Activated CD8-positive, alpha-beta T cell treated with anti-CD3 and anti-CD28 coated beads for 36 hours (primary cell): ENCODE results near the gene OPN3. TPM values are rescaled to one million over a fixed set of nuclear protein-coding genes. Genes with fewer than 3 reads are reported as not detected.

Experiments
- ATAC-seq: fragments of 200-7000 bp; cut with Tn5 transposase; one replicate; pipeline ENCODE4 v1.10.0; 2021; ENCODE audit warnings: mild to moderate bottlenecking, moderate library complexity
- CTCF ChIA-PET: fragments of 350-600 bp; sonication (Branson Sonifier 250); formaldehyde crosslinking; loops from one replicate; lab custom pipeline; 2021; ENCODE audit warnings: antibody characterized with exemption; lab: Charles Lee
- POLR2A ChIA-PET: fragments of 350-600 bp; sonication (Branson Sonifier 250); formaldehyde crosslinking; loops from one replicate; lab custom pipeline; 2021; ENCODE audit warnings: antibody characterized with exemption; lab: Charles Lee
- DNase-seq: peaks from one replicate; pipeline ENCODE4 v3.0.0-alpha.2; 2020
- H3K27ac Mint-ChIP-seq: one replicate; pipeline ENCODE4 v1.8.0; 2021; ENCODE audit warnings: mild to moderate bottlenecking, mixed read lengths
- H3K27me3 Mint-ChIP-seq: one replicate; pipeline ENCODE4 v1.8.0; 2021; ENCODE audit warnings: mixed read lengths
- H3K36me3 Mint-ChIP-seq: one replicate; pipeline ENCODE4 v1.8.0; 2021; ENCODE audit warnings: low read depth, mixed read lengths
- H3K4me1 Mint-ChIP-seq: one replicate; pipeline ENCODE4 v1.8.0; 2021; ENCODE audit warnings: low read depth, mixed read lengths
- H3K4me3 Mint-ChIP-seq: one replicate; pipeline ENCODE4 v1.8.0; 2021; ENCODE audit warnings: mild to moderate bottlenecking, moderate library complexity, mixed read lengths
- H3K9me3 Mint-ChIP-seq: one replicate; pipeline ENCODE4 v1.8.0; 2021; ENCODE audit warnings: mixed read lengths
- CTCF ChIP-seq: fragments of 200-600 bp; IDR thresholded peaks from one replicate; pipeline ENCODE4 v1.8.0; 2022; ENCODE audit warnings: antibody characterized with exemption, mild to moderate bottlenecking
- intact Hi-C: fragments of 100-400 bp; cut with micrococcal nuclease; formaldehyde crosslinking; loops from one replicate; pipeline ENCODE4 v1.10.0; 2022
- total RNA-seq, 2 experiments: library from RNA; stranded (reverse); gene quantifications; one replicate each; pipeline ENCODE4 v1.2.3, GENCODE V29; 2021

Gene OPN3
- total RNA-seq, 2 experiments from 2014 or later, result 9.9 to 11.8 TPM

GRCh38 chr1:241560146-241560848 is 79.9 kb downstream of the OPN3 start:
- intact Hi-C loops, result no loop called here
- DNase-seq, result no peak
- H3K27ac Mint-ChIP-seq, result no peak overlapping the region
- no peak for TF ChIP-seq CTCF
- POLR2A ChIA-PET, result no interaction called here
- CTCF ChIA-PET, result no interaction called here
- no peaks in the 10 kb centered on the region for H3K36me3 Mint-ChIP-seq
- H3K4me3 Mint-ChIP-seq, result no peak overlapping the region
- H3K27me3 Mint-ChIP-seq, result no peaks in the 10 kb centered on the region
- no peaks in the 10 kb centered on the region for H3K9me3 Mint-ChIP-seq
- no peak for ATAC-seq
- no peaks in the 10 kb centered on the region for H3K4me1 Mint-ChIP-seq

GRCh38 chr1:241557551-241558193 is 82.5 kb downstream of the OPN3 start:
- Mint-ChIP-seq H3K27ac (no peak overlapping the region), H3K4me3 (no peak overlapping the region), H3K4me1 (peaks cover 1% of the 10 kb centered on the region), H3K36me3 (no peaks in the 10 kb centered on the region), H3K9me3 (peaks cover 1% of the 10 kb centered on the region), H3K27me3 (no peaks in the 10 kb centered on the region)
- intact Hi-C loops, result no loop called here
- ChIA-PET POLR2A (no interaction called here), CTCF (no interaction called here)
- TF ChIP-seq CTCF, result no peak
- DNase-seq (no peak), ATAC-seq (no peak)

GRCh38 chr1:241557031-241557430 is 83.1 kb downstream of the OPN3 start:
- peaks cover 5% of the 10 kb centered on the region for H3K4me1 Mint-ChIP-seq
- no peak for ATAC-seq
- H3K27me3 Mint-ChIP-seq, result no peaks in the 10 kb centered on the region
- H3K36me3 Mint-ChIP-seq, result no peaks in the 10 kb centered on the region
- intact Hi-C loops, result no loop called here
- H3K27ac Mint-ChIP-seq, result no peak overlapping the region
- no peak for DNase-seq
- no peak for TF ChIP-seq CTCF
- peaks cover 2% of the 10 kb centered on the region for H3K9me3 Mint-ChIP-seq
- no peak overlapping the region for H3K4me3 Mint-ChIP-seq
- POLR2A ChIA-PET, result no interaction called here
- CTCF ChIA-PET, result no interaction called here

GRCh38 chr1:241555526-241555925 is 84.6 kb downstream of the OPN3 start:
- Mint-ChIP-seq H3K9me3 (peaks cover 2% of the 10 kb centered on the region), H3K4me1 (peaks cover 19% of the 10 kb centered on the region), H3K4me3 (no peak overlapping the region), H3K27ac (no peak overlapping the region), H3K27me3 (no peaks in the 10 kb centered on the region), H3K36me3 (no peaks in the 10 kb centered on the region)
- no peak for DNase-seq
- ChIA-PET POLR2A (interaction anchor here (0.8 kb wide), 1 partner anchor 23 kb away, joined by 3 read pairs; the partner anchor contains the start of gene KMO), CTCF (interaction anchor here (0.8 to 1.7 kb wide), 5 partner anchors 10 to 443 kb away, joined by 3 to 6 read pairs (median 3); partner anchors contain the start of genes KMO and MAP1LC3C)
- no peak for ATAC-seq
- intact Hi-C loops, result no loop called here
- TF ChIP-seq CTCF, result no peak
